Activated effector memory CD4-positive, alpha-beta T cell treated with Interleukin-2 at 50 U/mL for 16 hours (primary cell): ENCODE results near the gene ADSS1.

Experiments used
- DNase-seq: peaks from one replicate; pipeline ENCODE4 v3.0.0-alpha.2; 2020

The ADSS1 gene

DNA sequence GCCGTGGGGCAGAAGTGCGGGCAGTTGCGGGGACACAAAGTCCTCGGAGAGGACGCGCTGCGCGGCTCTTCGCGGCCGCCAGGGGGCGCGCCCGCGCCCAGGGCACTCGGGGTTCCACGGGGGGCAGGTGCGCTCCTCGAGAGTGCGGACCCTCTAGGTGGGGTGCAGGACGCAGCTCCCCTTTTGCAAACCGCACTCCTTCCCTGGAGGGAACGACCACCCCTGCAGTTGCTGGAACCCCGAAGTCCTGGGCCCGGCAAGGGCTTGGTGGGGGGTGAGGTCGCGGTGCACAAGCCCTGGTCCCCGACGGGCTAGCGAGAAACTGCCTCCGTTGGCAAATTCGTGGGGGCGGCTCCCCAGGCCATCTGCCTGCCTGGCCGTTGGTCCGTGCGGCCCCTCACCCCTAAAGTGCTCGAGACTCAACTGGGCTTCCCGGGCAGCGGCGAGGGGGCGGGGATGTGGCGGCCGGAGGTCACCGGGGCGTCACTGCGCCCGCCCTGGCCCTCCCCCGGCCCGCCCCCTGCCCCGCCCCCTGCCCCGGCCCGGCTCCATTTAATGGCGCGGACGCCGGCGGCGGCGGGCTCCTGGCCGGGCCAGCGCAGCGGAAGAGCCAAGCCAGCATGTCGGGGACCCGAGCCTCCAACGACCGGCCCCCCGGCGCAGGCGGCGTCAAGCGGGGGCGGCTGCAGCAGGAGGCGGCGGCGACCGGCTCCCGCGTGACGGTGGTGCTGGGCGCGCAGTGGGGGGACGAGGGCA lies at the start of gene ADSS1:
Gene ADSS1 (plus strand): TSS at position 579 of the 756 bp plus-strand sequence. CDS start 42 bp downstream, at position 621.
- peak; percentile 49 for DNase-seq

DNA sequence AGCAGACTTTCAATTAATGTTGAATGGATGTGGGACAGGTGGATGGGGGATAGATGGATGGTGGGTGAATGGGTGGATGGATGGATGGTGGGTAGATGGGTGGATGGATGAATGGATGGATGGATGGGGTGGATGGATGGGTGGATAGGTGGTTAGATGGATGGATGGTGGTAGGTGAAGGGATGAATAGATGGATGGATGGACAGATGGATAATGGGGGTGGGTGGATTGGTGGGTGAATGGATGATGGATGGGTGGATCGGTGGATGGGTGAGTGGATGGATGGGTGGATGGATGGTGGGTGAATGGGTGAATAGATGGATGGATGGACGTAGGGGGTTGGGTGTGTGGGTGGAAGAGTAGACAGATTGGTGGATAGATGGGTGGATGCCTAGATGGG lies 48.6 kb upstream of the ADSS1 start:
- DNase-seq: no peak

DNA sequence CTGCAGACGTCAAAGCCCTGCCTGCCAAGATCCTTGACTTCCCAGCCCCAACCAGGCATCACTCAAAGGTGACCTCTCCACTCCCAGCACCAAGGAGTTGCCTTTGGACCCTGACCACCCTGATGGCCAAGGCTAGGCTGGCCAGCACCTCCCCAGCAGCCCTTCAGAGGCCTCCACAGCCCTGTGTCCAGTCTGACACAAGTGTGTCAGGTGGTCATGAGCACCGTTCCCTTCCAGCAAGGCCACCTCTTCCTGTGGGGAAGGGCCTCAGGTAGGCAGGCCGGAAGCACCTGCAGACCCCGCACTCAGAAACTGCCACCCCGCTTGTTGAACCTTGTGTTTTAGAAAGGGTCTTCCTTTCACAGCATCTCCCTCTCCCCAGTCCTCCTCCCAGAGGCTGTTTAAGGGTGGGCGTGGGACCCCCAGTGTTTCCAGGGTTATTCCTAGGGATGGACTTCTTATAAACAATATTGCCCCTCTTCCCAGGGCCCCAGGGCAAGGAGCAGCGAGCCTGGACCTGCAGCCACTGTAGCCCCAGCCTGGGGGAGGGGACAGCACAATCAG lies 47.8 kb upstream of the ADSS1 start:
- DNase-seq: no peak

DNA sequence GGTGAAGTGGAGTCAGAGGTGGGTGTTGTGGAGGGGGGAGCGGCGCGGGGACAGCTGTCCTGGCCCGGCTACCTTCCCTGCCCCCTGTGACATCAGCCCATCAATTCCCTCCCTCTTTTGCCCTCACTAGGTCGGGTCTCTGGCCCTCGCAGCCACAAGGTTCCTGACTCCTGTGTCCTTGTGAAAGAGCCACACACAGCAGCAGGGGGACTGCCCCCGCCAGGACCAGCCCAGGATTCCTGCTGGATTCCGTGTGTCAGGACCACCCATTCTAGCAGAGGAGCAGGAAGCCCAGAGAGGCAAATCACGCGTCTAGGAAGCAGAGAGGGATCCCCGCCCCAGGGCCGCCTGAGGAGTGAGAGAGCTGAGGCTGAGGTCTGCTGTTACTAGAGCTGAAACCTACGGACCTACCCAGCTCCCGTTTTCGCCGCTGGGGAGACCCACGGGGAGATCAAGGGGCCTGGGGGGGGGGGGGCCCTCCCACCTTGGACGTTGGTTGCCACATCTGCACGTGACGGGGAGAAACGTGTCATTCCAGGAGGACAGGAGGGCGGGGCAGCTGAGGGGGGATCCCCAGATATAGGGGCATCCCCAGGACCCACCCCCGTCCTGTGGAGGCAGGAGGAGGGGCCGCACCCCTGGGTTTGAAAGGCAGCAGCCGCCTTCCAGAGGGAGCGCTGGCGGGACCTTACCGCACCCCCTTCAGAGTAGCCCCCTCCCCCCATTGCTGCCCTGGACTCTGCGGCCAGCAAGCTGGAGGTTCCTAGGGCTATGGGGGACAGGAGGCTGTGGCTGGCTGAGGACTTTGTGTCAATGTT lies 47.1 kb upstream of the ADSS1 start:
- DNase-seq: no peak

DNA sequence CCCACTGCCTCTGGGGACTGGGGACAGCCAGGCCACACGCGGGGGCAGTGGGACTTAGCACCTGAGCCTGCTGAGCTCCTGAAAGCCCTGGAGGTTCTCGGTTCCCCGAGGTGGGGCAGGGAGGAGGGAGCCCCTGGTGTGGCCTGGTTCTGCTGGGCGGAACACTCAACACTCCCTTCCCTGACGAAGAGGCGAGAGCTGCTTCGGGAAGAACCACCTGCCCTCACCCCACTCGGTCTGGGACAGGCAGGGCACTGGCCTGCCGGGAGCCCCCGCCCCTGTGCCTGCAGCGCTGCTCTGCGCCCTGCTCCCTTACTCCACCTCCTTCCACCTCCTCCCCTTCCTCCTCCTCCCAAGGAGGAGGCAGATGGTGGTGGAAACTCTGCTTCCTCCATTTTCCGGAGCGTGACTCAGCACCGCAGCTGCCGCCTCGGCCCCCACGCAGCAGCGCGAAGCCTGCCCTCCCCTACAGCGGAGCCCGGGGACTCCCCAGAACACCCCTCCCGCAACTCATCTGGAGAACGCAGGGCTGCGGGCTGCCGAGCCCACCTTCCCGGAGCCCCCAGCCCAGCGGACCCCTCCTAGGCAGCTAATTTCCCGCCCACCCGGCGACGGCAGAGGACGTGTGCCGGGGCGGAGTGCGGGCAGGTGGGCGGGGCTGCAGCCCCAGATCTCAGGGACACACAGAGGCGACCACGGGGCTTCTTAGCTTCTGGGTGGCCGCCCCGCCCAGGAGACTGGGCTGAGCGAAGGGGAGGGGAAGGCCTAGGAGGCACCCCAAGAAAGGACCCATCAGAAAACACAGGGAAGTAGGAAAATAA lies 46.3 kb upstream of the ADSS1 start:
- peak; percentile 56 for DNase-seq

DNA sequence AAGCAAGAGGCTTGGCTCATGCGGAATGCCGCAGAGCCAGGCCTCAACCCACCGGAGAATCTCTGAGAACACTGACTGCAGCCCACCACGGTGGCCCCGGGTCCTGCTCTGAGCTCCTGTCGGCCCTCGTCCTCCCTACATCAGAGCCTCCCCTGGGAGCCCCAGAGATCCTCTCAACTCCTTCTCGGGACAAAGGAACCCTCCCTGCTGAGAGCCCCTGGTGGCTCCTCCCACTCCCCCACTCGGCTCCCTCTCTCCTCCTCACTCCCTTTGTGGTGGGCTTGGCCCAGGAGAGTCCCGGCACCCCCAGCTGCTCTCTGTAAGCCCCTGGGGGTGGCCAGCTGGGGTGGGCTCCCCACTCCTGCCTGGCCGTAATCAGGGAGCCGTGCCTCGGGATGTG lies 45.7 kb upstream of the ADSS1 start:
- no peak for DNase-seq

DNA sequence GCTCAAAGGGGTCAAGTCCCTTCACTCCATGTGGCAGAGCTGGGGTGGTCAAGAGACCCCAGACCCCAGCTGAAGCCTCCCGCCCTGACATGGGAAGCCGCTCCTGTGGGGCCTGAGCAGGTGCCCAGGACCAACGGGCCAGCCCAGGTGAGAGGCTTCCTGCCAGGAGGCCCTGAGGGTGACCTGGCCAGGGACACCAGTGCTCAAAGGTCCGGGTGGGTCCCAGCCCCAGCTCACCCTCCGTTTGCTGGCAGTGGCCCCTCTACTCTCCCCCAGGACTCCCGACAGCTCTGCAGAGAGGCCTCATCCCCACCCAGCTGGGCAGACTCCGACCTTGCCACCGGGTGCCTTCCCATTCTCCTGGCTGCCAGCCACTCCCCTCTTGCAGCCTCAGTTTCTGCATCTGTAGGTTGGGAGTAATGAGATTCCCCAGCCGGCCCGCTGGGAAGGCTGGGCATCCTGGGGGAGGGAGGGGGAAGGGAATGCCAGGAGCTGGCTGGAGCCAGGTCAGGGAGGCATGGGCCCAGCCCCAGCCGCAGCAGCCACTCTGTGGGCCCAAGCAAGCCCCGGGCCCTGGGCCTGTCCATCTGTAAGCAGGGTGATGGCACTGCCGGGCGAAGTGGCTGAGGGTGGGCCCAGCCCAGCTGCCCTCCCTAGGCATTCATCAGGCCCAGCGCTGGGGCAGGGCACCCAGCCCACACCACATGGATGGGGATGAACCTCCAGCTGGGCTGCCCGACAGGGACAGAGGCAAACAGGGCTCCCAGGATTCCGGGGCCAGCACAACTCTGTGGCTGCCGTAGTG lies 44.9 kb upstream of the ADSS1 start:
- DNase-seq: no peak

DNA sequence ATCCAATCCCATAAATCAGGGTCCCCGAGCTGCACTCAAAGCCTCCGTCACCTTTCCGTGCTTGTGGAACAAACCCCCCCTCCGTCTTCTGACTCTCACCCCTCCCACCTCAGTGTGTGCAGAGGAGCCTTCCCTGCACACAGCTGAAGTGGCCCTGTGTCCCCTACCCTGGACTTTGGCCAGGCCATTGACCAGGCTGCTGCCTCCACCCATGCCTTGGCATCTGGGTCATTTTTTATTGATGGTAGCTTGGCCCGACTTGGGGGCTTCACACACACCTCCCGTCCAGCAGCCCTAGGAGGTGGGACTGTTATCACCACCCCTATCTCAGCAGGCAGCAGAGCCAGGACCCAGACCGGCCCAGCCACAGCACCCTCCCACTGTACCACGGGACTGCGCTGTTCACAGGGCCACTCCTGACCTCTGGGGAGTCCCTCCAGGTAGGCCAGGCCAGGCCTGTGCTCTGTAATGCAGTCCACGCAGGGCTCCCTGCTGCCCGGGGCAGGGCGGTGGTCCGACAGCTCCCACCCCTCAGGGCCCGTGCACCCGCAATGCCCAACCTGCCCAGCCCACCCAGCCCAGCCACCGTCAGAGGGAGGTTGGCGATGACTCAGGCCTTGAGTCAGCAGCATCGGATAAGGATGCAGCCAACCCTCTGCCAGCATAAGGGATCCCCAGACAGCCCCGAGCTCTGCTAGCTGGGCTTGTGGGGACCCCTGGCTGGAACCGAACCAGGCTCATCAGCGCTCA lies 43.8 kb upstream of the ADSS1 start:
- DNase-seq: no peak

DNA sequence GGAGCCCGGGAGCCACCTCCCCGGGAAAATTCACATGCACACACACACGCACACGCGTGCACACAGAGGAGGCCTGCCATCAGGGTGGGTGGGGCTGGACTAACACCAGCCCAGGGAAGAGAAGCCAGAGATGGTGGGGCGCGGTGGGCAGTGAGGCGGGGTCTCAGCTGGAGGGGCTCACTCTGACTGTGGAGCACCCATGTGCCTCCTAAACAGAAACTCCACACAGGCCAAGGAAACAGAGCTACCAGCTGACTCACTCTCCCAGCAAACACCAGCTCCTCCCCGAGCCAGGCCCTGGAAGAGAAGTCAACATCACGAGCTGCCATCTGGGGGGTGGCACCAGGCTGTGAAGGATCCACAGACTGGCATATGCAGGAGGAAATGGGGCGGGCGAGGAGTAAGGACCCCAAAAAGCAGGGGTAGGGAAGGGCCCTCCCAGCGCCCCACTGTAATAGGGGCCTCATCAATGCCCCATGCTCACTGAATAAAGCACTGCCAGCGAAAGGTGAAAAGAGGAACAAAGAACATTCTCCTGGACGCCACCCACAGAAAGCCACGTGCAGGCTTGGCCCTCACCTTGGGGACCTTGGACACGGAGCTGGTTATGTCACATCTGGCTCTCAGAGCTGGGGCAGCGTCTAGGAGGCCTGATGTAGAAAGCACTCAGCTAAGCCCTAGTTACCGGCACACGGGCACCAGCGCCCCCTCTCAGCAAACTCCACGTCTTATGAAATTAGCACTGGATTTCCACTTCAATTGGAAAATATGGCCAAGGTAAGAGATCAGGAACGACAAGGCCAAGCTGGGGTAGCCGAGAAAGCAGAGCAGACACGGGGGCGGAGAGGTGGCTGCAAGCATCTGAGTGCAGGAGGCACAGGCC lies 43.0 kb upstream of the ADSS1 start:
- no peak for DNase-seq

DNA sequence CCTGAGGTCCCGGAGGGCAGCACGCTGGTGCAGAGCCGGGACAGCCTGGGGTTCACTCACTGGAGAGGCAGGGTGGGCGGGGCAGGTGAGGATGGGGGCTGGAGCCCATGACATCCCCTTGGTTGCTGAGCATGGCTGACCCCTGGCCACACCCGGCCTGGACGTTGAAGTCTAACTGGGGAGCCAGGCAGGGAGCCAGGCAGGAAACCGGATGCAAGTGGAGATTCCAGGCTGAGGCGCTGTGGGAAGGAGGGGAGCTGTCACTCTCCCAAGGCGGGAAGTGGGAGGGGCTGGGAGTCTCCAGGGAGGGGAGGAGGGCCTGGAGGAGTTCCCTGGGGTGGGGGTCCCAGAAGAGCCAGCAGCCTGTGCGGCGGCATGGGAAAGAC lies 42.3 kb upstream of the ADSS1 start:
- no peak for DNase-seq

DNA sequence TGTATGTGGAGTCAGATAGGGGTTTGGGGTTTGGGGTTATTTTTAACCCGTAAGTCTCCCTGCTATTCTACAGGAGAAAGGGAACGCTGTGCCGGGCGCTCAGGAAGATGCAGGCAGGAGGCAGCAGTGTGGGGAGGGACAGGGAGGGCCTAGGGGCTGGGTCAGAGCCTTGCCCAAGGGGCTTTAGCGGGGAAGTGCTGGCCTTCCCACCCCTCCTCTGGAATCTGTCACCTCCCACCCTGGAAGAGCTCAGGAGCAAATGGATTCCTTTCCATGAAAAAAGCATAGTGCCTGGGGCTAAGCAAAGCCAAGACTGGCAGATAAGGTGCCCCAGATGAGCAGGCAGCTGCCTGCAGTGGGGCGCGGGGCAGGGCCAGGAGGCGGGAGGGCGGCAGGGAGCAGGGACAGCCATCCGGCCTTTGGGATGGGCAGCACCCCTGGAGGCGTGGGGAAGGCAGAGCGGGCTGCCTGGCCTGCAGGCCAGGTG lies 41.9 kb upstream of the ADSS1 start:
- DNase-seq: no peak

DNA sequence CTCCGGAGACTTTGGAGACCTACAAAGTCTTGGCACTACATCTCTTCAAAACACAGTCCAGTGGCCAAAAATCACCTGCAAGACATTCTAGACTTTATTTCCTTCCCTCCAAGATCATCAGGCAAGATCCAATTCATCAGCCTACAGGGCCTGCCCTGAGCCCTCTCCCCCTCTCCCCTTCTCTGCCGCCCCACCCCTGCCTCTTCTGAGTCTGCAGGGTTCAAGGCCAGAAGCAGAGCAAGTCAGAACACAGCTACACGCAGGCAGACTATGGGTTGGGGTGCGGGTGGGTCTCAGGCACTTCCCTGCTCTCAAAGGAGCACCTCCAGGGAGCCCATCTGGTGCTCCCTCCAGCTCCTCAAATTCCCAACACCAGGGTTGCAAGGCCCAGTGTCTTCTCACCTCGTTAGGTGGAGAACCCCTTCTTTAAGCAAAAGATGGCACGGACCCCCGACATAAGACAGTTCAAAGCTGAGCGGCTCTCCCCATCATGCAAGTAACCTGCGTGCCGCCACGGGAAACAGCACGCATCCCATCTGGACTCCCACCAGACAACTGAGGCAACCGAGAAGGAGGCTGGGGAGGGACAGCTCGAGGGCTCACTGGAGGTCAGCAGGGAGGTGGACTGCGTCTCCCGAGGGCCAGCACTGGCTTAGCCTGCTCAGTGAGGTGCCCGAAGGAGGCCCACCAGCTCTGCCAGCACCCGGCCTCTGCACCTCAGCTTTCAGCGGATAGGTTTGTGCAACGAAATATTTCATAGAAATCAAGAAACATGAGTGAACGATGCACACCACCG lies 40.2 kb upstream of the ADSS1 start:
- DNase-seq: no peak

DNA sequence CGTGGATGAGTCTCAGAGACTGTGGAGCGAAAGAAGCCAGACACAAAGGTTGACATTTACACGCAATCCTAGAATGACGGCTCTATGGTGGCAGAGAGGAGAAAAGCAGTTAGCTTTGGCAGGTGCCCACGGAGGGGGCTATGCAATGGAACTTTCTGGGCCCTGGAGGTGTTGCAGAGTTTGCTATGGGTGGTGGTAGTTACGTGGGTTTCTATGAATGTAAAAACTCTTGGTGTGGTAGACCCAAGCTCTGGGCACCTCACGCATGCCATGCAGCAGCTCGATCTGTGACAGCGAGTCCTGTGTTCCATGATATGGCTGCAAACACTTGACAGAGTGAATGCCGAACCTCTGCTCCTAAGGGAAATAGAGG lies 39.6 kb upstream of the ADSS1 start:
- DNase-seq: no peak

DNA sequence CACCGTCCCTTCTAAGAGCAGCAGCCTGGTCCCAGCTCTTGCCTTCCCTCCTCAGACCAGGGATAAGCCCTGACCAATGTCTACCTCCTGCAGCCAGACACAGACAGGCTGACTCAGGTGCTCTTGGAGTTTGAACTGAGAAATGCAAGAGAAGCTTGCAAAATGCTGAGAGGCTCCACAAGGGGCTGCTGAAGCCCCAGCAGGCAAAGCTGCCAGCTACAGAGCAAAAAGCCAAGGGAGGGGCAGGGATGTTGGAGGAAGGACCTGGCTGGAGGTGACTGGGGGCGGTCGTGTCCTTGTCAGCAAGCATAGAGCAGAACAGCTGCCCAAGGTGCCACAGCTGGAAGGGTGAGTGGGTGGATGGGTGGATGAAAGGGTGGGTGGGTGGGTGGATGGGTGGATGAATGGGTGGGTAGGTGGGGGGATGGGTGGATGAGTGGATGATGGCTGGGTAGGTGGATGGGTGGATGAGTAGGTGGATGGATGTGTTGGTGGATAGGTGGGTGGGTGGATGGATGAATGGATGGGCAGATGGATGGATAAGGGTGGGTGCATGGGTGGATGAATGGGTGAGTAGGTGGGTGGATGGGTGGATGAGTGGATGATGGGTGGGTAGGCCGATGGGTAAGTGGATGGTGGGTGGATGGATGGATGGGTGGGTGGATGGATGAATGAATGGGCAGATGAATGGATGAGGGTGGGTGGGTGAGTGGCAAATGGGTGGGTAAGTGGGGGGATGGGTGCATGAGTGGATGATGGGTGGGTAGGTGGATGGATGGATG lies 38.6 kb upstream of the ADSS1 start:
- no peak for DNase-seq

DNA sequence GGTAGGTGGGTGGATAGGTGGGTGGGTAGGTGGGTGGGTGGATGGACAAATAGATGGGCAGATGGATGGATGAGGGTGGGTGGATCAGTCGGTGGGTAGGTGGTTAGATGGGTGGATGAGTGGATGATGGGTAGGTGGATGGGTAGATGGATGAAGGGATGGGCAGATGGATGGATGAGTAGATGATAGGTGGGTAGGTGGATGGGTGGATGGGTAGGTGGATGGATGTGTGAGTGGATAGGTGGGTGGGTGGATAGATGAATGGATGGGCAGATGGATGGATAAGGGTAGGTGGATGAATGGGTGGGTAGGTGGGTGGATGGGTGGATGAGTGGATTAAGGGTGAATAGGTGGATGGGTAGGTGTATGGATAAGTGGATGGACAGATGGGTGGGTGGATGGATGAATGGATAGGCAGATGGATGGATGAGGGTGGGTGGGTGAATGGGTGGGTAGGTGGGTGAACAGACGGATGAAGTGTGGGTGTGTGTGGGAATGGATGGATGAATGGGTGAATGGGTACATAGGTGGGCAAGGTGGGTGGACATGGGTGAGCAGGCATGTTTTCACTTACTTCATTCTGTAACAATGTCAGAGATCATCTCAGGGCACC lies 37.9 kb upstream of the ADSS1 start:
- no peak for DNase-seq

DNA sequence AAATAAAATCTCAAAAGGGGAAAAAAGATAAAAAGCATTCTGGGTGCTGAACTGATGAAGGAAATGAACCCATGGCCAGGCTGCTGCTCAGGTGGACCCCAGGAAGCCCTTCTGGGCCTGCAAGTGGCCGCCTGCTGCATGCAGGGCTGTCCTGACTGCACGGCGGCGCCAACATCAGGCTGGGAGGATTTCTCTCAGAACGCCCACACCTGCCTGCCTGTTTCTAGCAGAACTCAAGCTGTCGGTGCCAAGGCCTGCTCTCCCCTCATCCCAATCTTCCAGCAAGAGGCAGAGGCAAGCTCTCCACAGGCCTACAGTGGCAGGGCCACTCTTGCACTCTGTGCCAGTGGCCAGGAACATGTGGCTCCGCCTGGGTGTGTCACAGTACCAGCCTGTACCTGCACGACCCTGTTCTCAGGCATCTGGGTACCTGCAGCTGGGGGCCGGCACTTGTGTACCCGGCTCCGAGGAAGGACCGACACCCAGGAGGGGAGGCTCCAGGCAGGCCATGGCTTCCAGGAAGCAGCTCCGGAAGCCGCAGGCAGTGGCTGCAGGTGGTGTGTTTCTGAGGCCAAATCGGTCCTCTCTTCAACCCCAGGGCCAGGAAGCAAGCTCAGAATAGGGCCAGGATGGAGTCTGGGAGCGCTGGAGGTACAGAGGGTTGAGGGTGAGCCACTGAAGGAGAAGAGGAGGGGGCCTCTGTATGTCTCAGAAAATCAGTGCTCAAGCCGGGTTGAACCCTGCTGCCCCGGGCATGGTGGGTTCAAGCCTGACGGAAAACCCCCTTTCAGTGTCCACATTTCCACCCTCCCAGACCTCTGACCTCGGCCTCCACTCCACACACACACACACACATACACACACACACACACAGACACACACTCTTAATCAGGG lies 37.2 kb upstream of the ADSS1 start:
- no peak for DNase-seq
